ENCODE measurements around the gene MAGI2.

MAGI2 gene

DNA sequence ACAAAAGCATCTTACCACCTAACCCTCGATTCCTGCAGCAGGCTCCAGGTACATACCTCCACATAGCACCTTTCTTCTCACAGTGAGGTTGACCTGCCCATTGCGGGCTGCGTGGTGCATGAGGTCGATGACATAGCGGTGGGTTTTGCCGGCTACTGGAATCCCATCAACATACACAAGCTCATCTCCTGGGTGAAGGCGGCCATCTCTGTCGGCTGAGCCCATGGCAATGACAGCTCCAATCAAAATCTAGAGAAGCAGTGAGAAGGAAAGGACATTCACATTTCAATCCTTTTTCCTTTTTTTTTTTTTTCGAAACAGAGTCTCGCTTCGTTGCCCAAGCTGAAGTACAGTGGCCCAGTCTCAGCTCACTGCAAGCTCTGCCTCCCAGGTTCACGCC lies 1285.6 kb downstream of the MAGI2 start:
- Histone ChIP-seq H3K9me3 (ENCODE audit: control insufficient read depth, low read length) (no peaks in the 10 kb centered on the region), H2AK5ac (ENCODE audit: low read length, severe bottlenecking) (no peak overlapping the region), H2BK5ac (ENCODE audit: low read depth, low read length, poor library complexity, severe bottlenecking) (no peak overlapping the region), H2BK120ac (ENCODE audit: low read depth, low read length) (no peak overlapping the region), H3K4me2 (ENCODE audit: low read length, poor library complexity, severe bottlenecking) (no peak overlapping the region), H3K18ac (ENCODE audit: low read depth in 1 of 2, low read length in 2 of 2) (no peak overlapping the region), H3K4me1 (ENCODE audit: control insufficient read depth, insufficient read depth, low read depth, low read length) (no peaks in the 10 kb centered on the region), H3K9ac (ENCODE audit: low read length) (no peak overlapping the region), H4K91ac (ENCODE audit: low read length) (no peak overlapping the region), H2BK15ac (ENCODE audit: low read depth, poor library complexity, severe bottlenecking) (no peak overlapping the region), H2AFZ (ENCODE audit: low read depth, low read length) (no peak overlapping the region), H3K23ac (ENCODE audit: low read length in 2 of 2) (no peak overlapping the region), H4K8ac (ENCODE audit: low read length) (no peak overlapping the region), H2BK12ac (ENCODE audit: low read length in 2 of 2) (no peak overlapping the region), H3K14ac (ENCODE audit: low read length in 2 of 2) (no peak overlapping the region), H3K27ac (ENCODE audit: low read length, poor library complexity, severe bottlenecking) (no peak overlapping the region), H3K4me3 (ENCODE audit: insufficient read depth in 1 of 2, low read depth in 1 of 2, low read length in 2 of 2) (no peak overlapping the region), H3K27me3 (ENCODE audit: control insufficient read depth in 1 of 2, insufficient read depth in 1 of 2, low read length in 2 of 2) (no peaks in the 10 kb centered on the region), H3K4ac (ENCODE audit: low read depth in 1 of 2, low read length in 2 of 2) (no peak overlapping the region), H3K79me1 (replicated peaks; ENCODE audit: low read length, poor library complexity, severe bottlenecking) (no peaks in the 10 kb centered on the region), H3K36me3 (ENCODE audit: control insufficient read depth in 1 of 2, insufficient read depth in 2 of 2, low read depth in 1 of 2, low read length in 2 of 2) (no peaks in the 10 kb centered on the region)
- 93% methylated on average over 8 of the region's 12 CpGs for WGBS
- no peak for DNase-seq

DNA sequence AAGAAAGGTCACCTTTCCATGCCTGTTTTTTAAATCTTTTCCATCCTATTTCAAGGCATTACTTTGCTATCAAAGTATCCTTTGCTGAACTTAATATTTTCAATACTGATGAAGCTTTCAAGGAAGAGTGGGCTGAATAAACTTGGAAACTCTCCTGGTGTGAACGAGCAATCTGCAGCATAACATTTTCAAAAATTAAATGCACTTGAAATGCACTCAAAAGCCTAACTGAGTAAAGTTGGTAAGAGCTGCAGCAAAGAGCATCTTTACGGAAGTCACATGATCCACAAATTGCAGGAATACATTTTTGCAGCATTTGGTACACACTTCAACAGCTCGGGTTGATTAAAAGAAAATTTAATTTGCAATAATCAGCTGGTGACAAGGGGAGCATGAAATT lies 1287.6 kb downstream of the MAGI2 start:
- Histone ChIP-seq H3K4me3 (ENCODE audit: insufficient read depth in 1 of 2, low read depth in 1 of 2, low read length in 2 of 2) (no peak overlapping the region), H2BK15ac (ENCODE audit: low read depth, poor library complexity, severe bottlenecking) (no peak overlapping the region), H2BK12ac (ENCODE audit: low read length in 2 of 2) (no peak overlapping the region), H3K9ac (ENCODE audit: low read length) (no peak overlapping the region), H3K4me1 (ENCODE audit: control insufficient read depth, insufficient read depth, low read depth, low read length) (no peaks in the 10 kb centered on the region), H2AK5ac (ENCODE audit: low read length, severe bottlenecking) (no peak overlapping the region), H3K23ac (ENCODE audit: low read length in 2 of 2) (no peak overlapping the region), H3K27me3 (ENCODE audit: control insufficient read depth in 1 of 2, insufficient read depth in 1 of 2, low read length in 2 of 2) (no peaks in the 10 kb centered on the region), H3K27ac (ENCODE audit: low read length, poor library complexity, severe bottlenecking) (no peak overlapping the region), H3K36me3 (ENCODE audit: control insufficient read depth in 1 of 2, insufficient read depth in 2 of 2, low read depth in 1 of 2, low read length in 2 of 2) (no peaks in the 10 kb centered on the region), H2AFZ (ENCODE audit: low read depth, low read length) (no peak overlapping the region), H2BK5ac (ENCODE audit: low read depth, low read length, poor library complexity, severe bottlenecking) (no peak overlapping the region), H2BK120ac (ENCODE audit: low read depth, low read length) (no peak overlapping the region), H3K4ac (ENCODE audit: low read depth in 1 of 2, low read length in 2 of 2) (no peak overlapping the region), H3K4me2 (ENCODE audit: low read length, poor library complexity, severe bottlenecking) (no peak overlapping the region), H3K14ac (ENCODE audit: low read length in 2 of 2) (no peak overlapping the region), H3K18ac (ENCODE audit: low read depth in 1 of 2, low read length in 2 of 2) (no peak overlapping the region), H4K8ac (ENCODE audit: low read length) (no peak overlapping the region), H3K9me3 (ENCODE audit: control insufficient read depth, low read length) (no peaks in the 10 kb centered on the region), H3K79me1 (replicated peaks; ENCODE audit: low read length, poor library complexity, severe bottlenecking) (no peaks in the 10 kb centered on the region), H4K91ac (ENCODE audit: low read length) (no peak overlapping the region)
- DNase-seq = no peak
- WGBS = 90% methylated on average over 3 of the region's 3 CpGs

DNA sequence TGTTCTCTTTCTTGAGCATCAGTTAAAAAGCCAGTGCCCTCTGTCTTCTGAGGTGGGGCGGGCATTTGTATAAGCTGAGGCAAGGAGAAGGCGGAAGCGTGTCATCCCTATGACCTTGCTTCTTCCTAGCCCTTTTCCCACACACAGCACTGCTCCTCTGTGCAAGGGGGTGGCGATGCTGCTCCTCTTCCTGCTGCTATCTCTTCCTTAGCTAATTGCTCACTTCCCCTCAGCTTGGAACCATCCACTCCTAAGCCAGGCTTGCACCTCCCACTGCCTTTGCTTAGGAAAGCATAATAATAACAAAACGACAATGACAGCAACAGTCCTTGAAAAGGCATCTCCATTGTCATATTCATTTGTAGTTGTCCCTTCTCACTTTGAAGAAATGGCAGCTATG lies 1288.0 kb downstream of the MAGI2 start:
- Histone ChIP-seq H4K91ac (ENCODE audit: low read length) (no peak overlapping the region), H3K18ac (ENCODE audit: low read depth in 1 of 2, low read length in 2 of 2) (no peak overlapping the region), H2BK5ac (ENCODE audit: low read depth, low read length, poor library complexity, severe bottlenecking) (no peak overlapping the region), H3K23ac (ENCODE audit: low read length in 2 of 2) (no peak overlapping the region), H3K27ac (ENCODE audit: low read length, poor library complexity, severe bottlenecking) (no peak overlapping the region), H2BK12ac (ENCODE audit: low read length in 2 of 2) (peak overlapping the region in 1 of 2 experiments; percentile 86), H3K4ac (ENCODE audit: low read depth in 1 of 2, low read length in 2 of 2) (no peak overlapping the region), H2BK15ac (ENCODE audit: low read depth, poor library complexity, severe bottlenecking) (no peak overlapping the region), H3K9ac (ENCODE audit: low read length) (no peak overlapping the region), H3K27me3 (ENCODE audit: control insufficient read depth in 1 of 2, insufficient read depth in 1 of 2, low read length in 2 of 2) (no peaks in the 10 kb centered on the region), H2AK5ac (ENCODE audit: low read length, severe bottlenecking) (no peak overlapping the region), H3K4me2 (ENCODE audit: low read length, poor library complexity, severe bottlenecking) (no peak overlapping the region), H2BK120ac (ENCODE audit: low read depth, low read length) (no peak overlapping the region), H3K14ac (ENCODE audit: low read length in 2 of 2) (peak overlapping the region in 1 of 2 experiments; percentile 2), H3K4me3 (ENCODE audit: insufficient read depth in 1 of 2, low read depth in 1 of 2, low read length in 2 of 2) (no peak overlapping the region), H3K79me1 (replicated peaks; ENCODE audit: low read length, poor library complexity, severe bottlenecking) (no peaks in the 10 kb centered on the region), H3K9me3 (ENCODE audit: control insufficient read depth, low read length) (no peaks in the 10 kb centered on the region), H2AFZ (ENCODE audit: low read depth, low read length) (no peak overlapping the region), H3K36me3 (ENCODE audit: control insufficient read depth in 1 of 2, insufficient read depth in 2 of 2, low read depth in 1 of 2, low read length in 2 of 2) (no peaks in the 10 kb centered on the region), H3K4me1 (ENCODE audit: control insufficient read depth, insufficient read depth, low read depth, low read length) (no peaks in the 10 kb centered on the region), H4K8ac (ENCODE audit: low read length) (no peak overlapping the region)
- no peak for DNase-seq
- WGBS = 57% methylated on average over 5 of the region's 5 CpGs

- peaks cover 0 to 3% of the 10 kb centered on the region in 2 experiments for H3K36me3 ChIP-seq (ENCODE audit: control insufficient read depth in 1 of 2, insufficient read depth in 2 of 2, low read depth in 1 of 2, low read length in 2 of 2)
- no peak overlapping the region for H3K27ac ChIP-seq (ENCODE audit: low read length, poor library complexity, severe bottlenecking)
- H3K79me1 ChIP-seq (replicated peaks; ENCODE audit: low read length, poor library complexity, severe bottlenecking) = no peaks in the 10 kb centered on the region
- H3K27me3 ChIP-seq (ENCODE audit: control insufficient read depth in 1 of 2, insufficient read depth in 1 of 2, low read length in 2 of 2) = no peaks in the 10 kb centered on the region
- peak overlapping the region in 1 of 2 experiments; percentile 37 for H3K18ac ChIP-seq (ENCODE audit: low read depth in 1 of 2, low read length in 2 of 2)
- no peak overlapping the region for H2BK5ac ChIP-seq (ENCODE audit: low read depth, low read length, poor library complexity, severe bottlenecking)
- H3K23ac ChIP-seq (ENCODE audit: low read length in 2 of 2) = no peak overlapping the region
- H3K4me2 ChIP-seq (ENCODE audit: low read length, poor library complexity, severe bottlenecking) = no peak overlapping the region
- H3K4ac ChIP-seq (ENCODE audit: low read depth in 1 of 2, low read length in 2 of 2) = no peak overlapping the region
- no peak overlapping the region for H2BK120ac ChIP-seq (ENCODE audit: low read depth, low read length)
- H3K4me3 ChIP-seq (ENCODE audit: insufficient read depth in 1 of 2, low read depth in 1 of 2, low read length in 2 of 2) = no peak overlapping the region
- H2BK12ac ChIP-seq (ENCODE audit: low read length in 2 of 2) = no peak overlapping the region
- H3K14ac ChIP-seq (ENCODE audit: low read length in 2 of 2) = no peak overlapping the region
- WGBS = no CpG with 5 or more reads among the region's 1 CpG
- H3K4me1 ChIP-seq (ENCODE audit: control insufficient read depth, insufficient read depth, low read depth, low read length) = no peaks in the 10 kb centered on the region
- H2AFZ ChIP-seq (ENCODE audit: low read depth, low read length) = no peak overlapping the region
- H3K9me3 ChIP-seq (ENCODE audit: control insufficient read depth, low read length) = no peaks in the 10 kb centered on the region
- DNase-seq = no peak
- H3K9ac ChIP-seq (ENCODE audit: low read length) = no peak overlapping the region
- no peak overlapping the region for H4K8ac ChIP-seq (ENCODE audit: low read length)
- no peak overlapping the region for H2AK5ac ChIP-seq (ENCODE audit: low read length, severe bottlenecking)
- no peak overlapping the region for H2BK15ac ChIP-seq (ENCODE audit: low read depth, poor library complexity, severe bottlenecking)
- H4K91ac ChIP-seq (ENCODE audit: low read length) = peak overlapping the region; percentile 7
These were observed 1289.0 kb downstream of the MAGI2 start for GRCh38 chr7:78164459-78164858.
